HG03521 (cell line): Measurements from ENCODE around the gene GRAMD1B.

Source experiments
- ATAC-seq: cut with Tn5 transposase; IDR thresholded peaks from one replicate; pipeline ENCODE4 v1.9.1; 2021; ENCODE audit warnings: mild to moderate bottlenecking, moderate library complexity; ENCODE audit not compliant: unreplicated experiment

The GRAMD1B gene

DNA sequence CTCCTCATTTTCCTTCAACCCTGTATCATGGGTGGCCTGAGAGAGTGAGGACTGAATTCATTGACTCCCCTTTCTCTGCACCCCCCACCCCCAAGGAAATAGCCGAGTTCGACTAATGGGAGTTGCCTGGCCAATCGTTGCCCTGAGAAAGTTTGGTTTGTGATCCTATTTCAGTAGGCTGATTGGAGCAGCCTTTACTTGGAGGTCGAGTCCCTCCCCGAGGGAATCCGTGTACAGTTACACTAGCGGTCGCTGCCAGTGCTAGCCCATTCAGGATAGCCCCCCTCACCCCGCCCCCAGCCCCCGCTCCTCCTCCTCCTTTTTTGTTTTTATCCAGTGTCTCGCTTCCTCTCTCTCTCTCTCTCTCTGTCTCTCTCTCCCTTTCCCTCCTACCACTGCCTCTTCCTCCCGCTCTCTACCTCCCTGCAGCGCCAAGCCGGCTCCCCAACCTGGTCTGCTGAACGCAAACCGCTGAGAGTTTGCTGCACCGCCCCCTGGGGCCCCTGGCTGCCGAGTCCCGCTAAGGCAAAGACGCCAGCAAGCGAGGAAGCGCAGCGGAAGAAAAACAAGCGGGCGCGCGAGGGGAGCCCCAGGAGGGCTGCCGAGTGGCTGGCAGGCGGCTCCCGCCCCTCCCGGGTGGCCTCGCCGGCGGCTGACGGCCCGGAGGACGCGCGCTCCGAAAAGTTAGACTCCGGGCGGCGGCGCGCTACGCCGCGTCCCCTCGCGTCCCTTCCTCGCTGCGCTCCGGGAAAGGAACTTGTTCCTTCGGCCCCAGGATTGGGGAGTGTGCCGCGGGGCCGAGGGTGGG is at the start of gene GRAMD1B:
GRAMD1B (plus strand) TSS at position 357 of the 808 bp plus-strand sequence. CDS start 524 bp downstream, outside the sequence.
- peak; percentile 51 for ATAC-seq

DNA sequence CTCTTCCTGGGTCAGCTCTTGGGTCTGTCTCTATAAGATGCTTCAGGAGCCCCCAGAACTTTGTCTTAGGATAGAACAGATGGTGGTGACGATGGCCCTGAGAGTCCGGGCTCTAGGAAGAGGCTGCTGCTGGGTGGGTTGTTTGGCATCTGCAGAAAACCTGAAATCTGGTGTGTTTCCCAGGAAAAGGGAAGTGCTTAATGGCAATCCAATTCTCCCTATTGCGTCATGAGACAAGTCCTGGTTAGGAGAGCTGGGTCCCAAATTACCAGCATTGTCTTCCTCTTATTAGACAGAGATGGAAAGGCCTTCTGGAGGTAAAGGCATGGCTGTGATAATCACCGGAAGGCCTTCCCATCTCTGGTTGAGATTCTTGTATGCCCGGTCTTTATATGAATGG is 48.9 kb upstream of the GRAMD1B start:
- ATAC-seq, result no peak

DNA sequence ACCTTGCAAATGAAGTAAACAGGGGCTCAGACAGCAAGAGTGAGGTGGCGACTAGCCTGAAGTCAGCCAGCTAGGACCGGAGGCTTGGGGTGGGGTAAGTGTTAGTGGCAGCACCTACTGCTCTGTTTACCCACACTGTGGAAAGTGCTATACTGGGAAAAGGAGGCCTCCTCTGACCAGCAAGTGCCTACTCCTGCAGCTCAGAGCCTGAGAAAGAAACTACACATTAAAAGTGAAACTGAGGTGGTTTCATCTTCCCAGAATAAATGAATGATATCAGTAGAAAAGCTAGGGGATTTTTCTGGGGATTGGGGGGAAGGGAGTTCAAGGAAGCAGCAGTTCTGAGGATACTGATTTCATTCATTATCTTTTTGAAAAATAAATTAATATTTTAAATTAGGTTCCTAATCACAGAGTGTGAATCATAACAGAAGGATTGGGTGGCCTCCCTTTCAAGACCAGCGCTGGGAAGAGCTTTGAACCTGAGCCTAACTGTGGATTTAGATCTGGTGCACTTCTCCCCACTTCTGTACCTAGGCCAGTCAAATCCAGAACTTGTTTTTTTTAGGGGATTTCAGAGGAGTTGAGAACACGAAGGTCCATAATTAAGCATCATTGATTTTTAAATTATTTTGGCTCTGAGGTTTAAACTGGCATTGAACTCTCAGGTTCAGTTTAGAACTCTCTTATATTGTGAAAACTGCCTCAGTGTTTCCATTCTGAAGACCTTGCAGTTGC is 48.1 kb upstream of the GRAMD1B start:
- peak; percentile 48 for ATAC-seq

DNA sequence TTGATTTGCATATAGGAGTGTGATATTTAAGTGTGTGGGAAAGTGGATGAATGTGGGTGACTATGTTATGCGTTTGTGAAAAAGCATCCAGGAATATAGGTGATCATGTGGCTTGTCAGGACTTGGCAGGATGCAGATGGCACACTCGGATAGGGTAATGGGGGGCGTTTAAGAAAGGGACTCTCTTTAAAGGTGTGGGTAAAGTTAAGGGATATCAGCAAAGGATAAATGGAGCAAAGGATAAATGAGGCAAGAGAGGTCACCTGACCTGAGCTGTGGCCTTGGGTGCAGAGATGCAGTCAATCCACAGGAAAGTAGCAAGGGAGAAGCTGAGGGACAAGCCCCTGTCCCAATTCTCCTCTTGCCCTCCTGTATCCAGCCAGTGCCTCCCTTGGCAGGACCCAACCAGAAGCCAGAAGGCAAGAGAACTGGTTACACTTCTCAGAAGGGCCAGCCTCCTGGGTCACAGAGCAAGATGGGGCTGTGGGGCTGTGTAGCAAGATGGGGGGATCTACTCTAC is 47.5 kb upstream of the GRAMD1B start:
- ATAC-seq, result peak; percentile 8

DNA sequence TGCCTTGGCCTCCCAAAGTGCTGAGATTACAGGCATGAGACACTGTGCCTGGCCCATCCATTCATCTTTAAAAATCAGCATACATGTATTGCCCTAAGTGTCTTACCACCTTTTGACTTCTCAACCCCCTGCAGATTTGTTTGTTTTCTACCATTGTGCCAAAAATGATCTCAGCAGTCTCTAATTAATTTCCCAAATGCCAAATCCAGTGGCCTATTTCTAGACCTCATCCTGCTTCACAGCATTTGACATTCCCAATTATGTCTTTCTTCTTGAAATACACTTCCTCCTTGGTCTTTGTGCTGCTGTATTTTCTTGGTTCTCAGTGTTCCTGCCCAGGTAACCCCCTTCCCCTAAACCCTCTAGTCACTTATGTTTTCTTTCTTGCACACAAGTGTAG is 46.0 kb upstream of the GRAMD1B start:
- no peak for ATAC-seq

DNA sequence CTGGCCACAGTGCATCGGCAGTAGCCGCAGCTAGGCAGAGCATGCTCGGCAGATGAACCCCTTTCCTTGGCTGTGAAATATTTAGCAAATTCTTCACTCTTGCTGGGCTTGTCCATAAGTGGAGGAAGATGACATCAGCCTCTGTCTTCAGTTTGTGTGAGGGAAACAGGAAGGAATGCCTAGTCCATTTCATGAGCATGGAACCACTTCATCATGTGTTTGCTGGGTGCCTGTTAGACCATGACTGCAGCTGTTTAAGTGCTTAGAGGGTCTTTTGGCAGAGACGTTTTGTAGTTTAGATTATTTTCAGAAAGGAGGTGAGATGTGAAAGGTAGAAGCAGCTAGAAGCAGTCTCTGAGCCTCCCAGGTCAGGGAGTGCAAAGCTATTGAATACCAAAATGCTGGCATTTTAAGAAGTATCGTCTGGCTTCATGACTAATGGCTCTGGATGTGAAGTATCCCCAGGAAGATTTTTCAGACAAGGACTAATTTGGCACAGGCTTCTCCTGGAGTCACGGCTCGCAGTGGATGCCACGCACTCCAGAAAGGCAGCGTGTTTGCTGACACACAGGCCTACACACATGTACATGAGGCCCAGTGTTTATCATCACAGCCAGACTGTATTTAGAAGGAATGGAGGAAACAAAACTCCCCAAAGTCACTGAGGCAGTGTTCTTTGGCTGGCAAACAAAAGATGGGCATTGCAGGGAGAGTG is 43.1 kb upstream of the GRAMD1B start:
- no peak for ATAC-seq

DNA sequence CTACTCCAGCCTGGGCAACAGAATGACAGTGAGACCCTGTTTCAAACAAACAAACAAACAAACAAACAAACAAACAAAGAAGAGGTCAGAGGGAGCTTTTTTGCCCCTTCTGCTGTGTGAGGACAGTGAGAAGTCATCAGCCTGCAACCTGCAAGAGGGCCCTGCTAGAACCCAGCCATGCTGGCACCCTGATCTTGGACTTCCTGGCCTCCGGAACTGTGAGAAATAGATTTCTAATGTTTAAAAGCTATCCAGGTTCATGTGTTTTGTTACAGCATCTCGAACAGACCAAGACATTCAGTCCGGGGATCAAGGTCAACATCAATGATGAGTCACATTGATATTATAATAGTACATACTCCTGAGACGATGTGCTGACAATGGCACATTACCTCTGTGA is 41.4 kb upstream of the GRAMD1B start:
- no peak for ATAC-seq

DNA sequence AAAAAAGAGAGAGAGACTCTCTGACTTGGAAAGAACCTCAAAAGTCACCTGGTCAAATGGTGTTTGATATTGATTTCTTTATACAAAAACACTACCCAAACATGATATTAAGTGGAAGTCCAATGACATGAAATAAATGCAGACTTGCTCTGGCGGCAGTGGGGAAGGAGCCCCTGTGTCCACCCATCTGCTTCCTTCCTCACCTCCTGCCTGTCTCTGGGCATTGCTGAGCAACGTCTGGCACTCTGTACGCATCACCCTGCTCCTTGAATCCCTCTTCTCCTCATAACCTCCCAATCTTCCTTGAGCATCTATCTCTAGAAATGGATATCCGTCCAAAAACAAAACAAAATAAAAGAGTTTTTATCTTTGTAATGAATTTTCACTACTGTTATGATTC is 39.9 kb upstream of the GRAMD1B start:
- ATAC-seq, result no peak

DNA sequence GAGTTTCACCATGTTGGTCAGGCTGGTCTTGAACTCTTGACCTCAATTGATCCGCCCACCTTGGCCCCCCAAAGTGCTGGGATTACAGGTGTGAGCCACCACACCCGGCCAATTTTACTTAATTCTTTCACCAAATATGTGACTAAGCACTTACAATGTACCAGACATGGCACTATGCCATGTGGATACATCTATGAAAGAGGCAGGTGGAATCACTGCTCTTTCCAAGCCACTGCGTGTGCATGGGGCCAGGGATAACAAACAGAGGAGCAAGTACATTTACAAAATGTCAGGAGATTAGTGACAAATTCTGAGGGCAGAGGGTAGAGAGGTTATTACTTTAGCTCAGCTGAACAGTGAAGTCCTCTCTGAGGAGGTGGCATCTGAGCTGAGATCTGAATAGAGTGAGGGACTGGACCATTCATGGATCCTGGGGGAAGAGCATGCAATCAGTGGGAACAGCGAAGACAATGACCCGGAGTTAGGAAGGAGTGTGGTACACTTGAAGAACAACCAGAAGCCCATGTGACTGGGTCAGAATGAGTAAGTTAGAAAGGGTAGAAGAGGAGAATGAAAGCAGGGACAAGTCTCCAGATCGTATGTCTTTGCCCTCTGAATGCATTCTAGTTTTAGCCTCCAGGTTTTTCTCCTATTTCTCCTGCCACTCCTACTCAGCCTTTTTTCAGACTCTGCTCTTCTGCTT is 38.3 kb upstream of the GRAMD1B start:
- ATAC-seq, result no peak

DNA sequence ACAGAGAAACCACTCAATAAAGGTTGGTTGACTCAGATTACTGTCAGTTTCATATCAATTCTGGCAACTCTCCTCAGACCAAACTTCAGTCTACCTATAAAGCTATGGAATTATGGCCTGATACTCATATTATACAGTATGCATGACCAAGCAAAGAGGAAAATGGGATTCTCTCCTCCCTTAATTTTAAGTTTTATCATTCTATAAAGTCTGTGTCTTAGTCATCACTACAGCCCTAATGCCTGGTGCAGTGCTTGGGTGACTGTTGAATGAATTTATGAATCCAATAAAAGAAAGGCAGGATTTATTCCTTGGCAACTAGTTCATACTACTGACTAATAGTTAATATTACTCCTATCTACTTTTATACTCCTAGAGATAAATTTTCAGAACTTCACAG is 37.6 kb upstream of the GRAMD1B start:
- ATAC-seq, result no peak

DNA sequence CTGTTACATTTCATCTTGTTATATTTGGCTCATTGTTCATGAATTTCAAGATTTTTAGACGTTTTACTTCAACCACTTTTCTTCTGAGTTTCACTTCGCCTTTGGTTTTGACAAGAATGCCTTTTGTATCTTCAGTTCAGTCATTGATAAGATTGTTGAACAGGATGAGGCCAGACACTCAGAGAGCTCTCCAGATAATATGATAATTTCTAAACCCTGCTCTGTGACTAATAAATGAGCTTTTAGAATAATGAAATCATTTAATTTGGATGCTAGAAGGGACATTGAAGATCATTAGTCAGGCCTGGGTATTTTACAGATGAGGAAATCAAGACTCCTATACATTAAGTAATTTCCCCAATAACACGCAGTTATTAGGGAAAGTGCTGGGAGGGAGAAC is 37.2 kb upstream of the GRAMD1B start:
- no peak for ATAC-seq

DNA sequence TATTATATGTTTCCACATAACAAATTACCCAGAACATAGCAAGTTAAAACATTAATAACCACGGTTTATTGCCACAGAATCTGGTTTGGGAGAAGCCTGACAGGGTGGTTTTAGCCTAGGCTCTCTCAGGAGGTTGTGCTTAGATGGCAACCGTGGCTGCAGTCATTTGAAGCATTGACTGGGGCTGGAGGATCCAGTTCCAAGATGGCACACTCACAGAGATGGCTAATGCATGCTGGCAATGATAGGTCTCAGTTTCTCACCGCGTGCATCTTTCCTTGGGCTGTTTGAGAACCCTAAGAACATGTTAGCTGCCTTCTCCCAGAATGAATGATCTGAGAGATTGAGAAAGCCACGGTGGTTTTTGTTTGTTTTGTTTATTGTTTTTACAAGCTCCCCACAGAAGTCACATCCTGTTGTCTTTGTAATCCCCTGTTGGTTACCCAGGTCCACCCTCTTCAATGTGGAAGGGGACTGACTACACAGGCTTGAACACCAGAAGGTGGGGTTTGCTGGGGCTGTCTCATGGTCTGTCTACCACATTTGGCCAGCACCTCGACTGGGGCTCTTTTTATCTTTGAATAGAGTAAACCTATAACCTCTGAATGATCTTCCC is 36.6 kb upstream of the GRAMD1B start:
- no peak for ATAC-seq

DNA sequence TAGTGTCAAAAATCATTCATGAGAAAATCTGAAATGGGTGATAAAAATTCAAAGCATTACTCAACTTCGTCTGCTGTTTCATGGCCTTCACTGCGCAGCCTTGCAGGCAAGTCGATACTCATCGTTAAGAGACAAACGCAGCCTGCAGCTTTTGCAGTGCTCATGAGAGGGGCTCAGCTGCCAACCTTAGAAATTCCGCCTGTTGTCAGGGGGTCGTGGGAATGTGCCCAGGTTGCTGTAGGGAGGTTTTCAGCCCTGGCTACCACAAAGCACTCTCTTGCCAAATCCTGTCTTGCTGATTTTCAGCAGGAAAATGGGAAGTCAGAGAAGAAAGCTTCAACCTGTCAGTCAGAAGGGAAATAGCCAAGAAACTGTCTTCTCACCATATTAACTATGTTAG is 25.4 kb upstream of the GRAMD1B start:
- no peak for ATAC-seq

DNA sequence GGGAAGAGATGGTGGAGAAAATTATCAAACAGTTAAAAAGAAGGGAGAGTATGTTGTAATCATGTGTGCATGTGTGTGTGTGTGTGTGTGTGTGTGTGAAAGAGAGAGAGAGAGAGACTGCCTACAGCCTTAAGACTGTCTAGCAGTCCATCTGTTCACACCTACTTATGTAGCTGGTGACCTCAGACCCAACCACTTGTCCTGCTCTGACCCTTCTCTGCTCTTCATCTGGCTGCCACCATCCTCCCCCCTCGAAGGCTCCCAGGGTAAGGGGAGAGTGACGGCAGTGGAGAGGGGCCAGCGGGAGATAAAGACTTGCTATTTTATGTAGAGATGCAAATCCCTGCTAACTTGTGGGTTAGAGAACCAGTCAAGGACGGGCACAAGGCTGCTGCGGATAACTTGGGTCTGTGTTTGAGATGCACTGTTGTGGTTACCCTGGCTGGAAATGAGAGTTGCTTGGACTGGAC is 24.9 kb upstream of the GRAMD1B start:
- ATAC-seq, result no peak

DNA sequence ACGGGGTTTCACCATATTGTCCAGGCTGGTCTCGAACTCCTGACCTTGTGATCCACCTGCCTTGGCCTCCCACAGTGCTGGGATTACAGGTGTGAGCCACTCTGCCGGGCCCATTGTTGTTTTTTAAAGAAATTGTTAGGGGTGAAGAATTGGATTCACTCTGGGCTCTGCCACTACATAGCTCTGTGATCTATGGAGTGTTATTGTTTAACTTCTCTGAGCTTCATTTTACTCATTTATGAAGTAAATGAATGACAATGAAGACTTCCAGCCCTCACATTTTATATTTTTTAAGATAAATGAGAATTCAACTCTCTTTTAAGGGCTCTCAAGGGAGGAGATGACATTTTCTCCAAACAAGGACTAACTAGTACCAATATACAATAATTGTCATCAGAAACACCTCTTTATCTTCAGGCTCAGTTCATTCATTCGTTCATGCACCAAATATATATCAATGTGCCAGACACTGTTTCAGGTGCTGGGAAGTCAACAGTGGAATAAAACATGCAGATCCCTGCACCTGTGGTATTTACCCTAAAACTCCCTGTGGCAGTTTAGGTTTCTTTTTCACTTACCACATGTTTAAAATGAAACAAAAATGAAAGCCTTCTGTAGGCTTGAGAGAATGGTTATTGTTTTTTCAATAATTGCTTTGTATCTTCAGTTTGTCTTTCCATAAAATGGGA is 23.5 kb upstream of the GRAMD1B start:
- no peak for ATAC-seq

DNA sequence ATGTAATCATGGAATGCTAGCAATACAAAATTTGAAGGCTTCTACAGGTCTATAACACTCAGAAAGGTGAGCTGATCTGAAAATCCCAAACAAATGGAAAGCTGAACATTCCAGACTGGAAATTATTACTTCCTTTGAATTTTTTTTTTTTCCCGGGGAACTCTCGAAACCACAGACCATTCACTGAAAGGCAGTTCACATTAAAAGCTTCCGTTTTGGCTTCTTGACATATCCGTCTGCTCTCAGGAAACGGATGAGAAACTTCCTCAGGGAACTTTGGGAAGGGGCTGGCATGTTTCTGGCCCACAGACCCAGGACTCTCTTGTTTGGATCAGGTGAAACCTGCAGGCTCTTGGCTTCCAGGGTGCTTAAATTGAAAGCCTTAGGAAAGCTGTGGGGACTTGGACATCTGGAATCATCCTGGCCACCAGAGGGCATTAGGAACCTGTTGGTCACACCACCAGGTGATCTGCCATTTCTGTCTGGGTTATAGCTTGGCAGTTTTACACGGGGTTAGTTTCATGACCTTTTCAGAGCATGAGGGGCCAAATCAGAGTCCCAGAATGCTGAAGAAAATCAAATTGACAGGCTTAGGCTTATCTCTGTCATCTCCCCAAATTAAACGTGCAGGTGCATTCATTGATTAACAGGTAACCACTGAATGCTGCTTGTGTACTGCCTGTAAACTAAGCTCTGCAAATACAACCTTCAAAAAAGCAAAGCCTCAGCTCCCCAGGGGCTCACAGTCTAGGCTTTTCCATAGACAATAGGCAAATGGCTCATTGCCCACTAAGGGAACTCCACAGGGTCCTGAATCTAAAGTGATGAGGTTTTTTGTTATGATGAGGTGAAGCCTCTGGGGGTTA is 22.7 kb upstream of the GRAMD1B start:
- peak; percentile 52 for ATAC-seq

DNA sequence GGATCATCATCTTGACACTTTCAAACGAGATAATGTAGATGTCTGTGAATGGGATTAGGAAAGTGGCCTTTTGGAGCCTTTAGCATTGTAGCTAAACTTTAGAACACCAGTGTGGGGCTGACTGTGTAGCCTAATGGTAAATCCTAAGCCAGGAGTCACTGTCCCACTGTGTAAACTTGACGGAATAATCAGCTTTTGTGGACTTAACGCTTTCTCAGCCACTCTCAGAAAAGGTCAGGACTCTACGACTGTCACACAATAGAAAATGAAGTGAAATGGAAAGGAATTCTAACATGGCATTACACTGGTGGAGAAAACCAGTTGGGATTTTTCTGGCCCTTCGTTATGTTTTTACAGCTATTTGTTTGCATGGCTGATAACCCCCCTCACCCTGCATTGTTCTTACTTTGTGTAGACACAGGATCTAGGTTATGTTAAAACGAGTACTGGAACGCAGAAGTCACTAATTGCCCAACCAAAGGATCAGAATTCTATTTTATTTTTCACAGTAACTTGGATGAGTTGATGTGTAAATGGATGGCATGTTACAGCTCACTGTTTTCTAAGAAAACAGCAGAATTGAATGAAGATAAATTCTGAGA is 22.0 kb upstream of the GRAMD1B start:
- no peak for ATAC-seq
